ENCODE results near the gene UCHL3.

The UCHL3 gene

GRCh38 chr13:75612354-75612753 is 62.8 kb downstream of the UCHL3 start:
- Histone ChIP-seq H4K20me1 (ENCODE audit: insufficient read depth, low read length, poor library complexity, severe bottlenecking) (no peaks in the 10 kb centered on the region), H2AFZ (ENCODE audit: low read length) (no peak overlapping the region), H3K9me3 (ENCODE audit: insufficient read depth, low read depth, low read length) (no peaks in the 10 kb centered on the region), H3K9me2 (replicated peaks; ENCODE audit: low read depth, low read length) (no peaks in the 10 kb centered on the region), H3K36me3 (ENCODE audit: insufficient read depth, low read length) (peaks cover 9% of the 10 kb centered on the region; the same call in 1 of the 2 replicates), H3K9ac (ENCODE audit: low read depth, low read length, poor library complexity, severe bottlenecking) (no peak overlapping the region), H3K4me1 (ENCODE audit: insufficient read depth, low read length, poor library complexity, severe bottlenecking) (no peaks in the 10 kb centered on the region), H3K4me3 (ENCODE audit: low read length, poor library complexity, severe bottlenecking) (no peak overlapping the region), H3K27me3 (ENCODE audit: insufficient read depth, low read length, poor library complexity, severe bottlenecking) (no peaks in the 10 kb centered on the region), H3K79me2 (ENCODE audit: insufficient read depth, low read length) (no peaks in the 10 kb centered on the region), H3K4me2 (ENCODE audit: low read depth, low read length, poor library complexity, severe bottlenecking) (no peak overlapping the region), H3F3A (ENCODE audit: low read depth) (no peaks in the 10 kb centered on the region)
- no peak for TF ChIP-seq CTCF (conservative IDR thresholded peaks at IDR 0.05; ENCODE audit: low read length)
- no peak for TF ChIP-seq EZH2phosphoT487 (IDR thresholded peaks at IDR 0.05; ENCODE audit: borderline replicate concordance)

DNA sequence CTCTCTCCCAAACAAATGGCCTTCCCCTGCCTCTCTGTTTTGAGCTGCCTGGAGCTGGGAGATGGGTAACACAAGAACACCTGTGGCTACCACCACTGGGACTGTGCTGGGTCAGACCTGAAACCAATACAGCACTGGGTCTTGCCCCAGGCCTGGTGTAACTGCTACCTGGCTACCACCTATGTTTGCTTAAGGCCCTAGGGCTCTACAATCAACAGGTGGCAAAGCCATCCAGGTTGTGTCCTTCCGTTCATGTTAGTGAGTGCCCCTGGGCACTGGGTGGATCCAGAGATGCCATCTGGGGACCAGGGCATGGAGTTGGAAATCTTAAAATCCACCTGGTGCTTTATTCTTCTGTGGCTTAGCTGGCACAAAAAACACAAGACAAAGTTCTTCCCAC is 67.6 kb downstream of the UCHL3 start:
- Histone ChIP-seq H3K27me3 (ENCODE audit: insufficient read depth, low read length, poor library complexity, severe bottlenecking) (no peaks in the 10 kb centered on the region), H4K20me1 (ENCODE audit: insufficient read depth, low read length, poor library complexity, severe bottlenecking) (no peaks in the 10 kb centered on the region), H3K9me2 (replicated peaks; ENCODE audit: low read depth, low read length) (no peaks in the 10 kb centered on the region), H3K36me3 (ENCODE audit: insufficient read depth, low read length) (no peaks in the 10 kb centered on the region), H3F3A (ENCODE audit: low read depth) (no peaks in the 10 kb centered on the region), H3K4me2 (ENCODE audit: low read depth, low read length, poor library complexity, severe bottlenecking) (no peak overlapping the region), H3K4me3 (ENCODE audit: low read length, poor library complexity, severe bottlenecking) (no peak overlapping the region), H3K79me2 (ENCODE audit: insufficient read depth, low read length) (no peaks in the 10 kb centered on the region), H3K9ac (ENCODE audit: low read depth, low read length, poor library complexity, severe bottlenecking) (no peak overlapping the region), H3K4me1 (ENCODE audit: insufficient read depth, low read length, poor library complexity, severe bottlenecking) (no peaks in the 10 kb centered on the region), H2AFZ (ENCODE audit: low read length) (no peak overlapping the region), H3K9me3 (ENCODE audit: insufficient read depth, low read depth, low read length) (no peaks in the 10 kb centered on the region)
- no peak for TF ChIP-seq EZH2phosphoT487 (IDR thresholded peaks at IDR 0.05; ENCODE audit: borderline replicate concordance)
- TF ChIP-seq CTCF (conservative IDR thresholded peaks at IDR 0.05; ENCODE audit: low read length): no peak

DNA sequence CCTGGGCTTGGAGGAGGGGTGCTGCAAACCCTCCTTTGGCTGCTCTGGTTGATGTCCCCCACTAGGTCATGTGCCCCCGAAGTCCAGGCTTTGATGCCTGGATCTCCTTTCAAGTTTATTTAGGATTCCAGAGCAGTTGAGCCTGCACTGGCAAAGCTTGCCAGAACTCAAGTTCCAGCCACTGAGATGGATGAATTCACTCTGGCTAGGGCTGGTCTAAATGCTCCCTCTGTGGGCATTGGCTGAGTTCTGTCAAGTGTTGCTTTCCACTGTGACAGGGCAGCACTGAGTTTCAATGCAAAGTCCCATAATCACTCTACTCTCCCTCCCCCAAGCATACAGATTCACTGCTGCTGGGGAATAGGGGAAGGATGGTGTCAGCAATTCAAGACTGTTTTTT is 68.7 kb downstream of the UCHL3 start:
- Histone ChIP-seq H3K27me3 (ENCODE audit: insufficient read depth, low read length, poor library complexity, severe bottlenecking) (no peaks in the 10 kb centered on the region), H3K9me2 (replicated peaks; ENCODE audit: low read depth, low read length) (no peaks in the 10 kb centered on the region), H3F3A (ENCODE audit: low read depth) (no peaks in the 10 kb centered on the region), H3K36me3 (ENCODE audit: insufficient read depth, low read length) (no peaks in the 10 kb centered on the region), H3K79me2 (ENCODE audit: insufficient read depth, low read length) (no peaks in the 10 kb centered on the region), H3K9me3 (ENCODE audit: insufficient read depth, low read depth, low read length) (no peaks in the 10 kb centered on the region), H3K4me2 (ENCODE audit: low read depth, low read length, poor library complexity, severe bottlenecking) (no peak overlapping the region), H3K4me1 (ENCODE audit: insufficient read depth, low read length, poor library complexity, severe bottlenecking) (no peaks in the 10 kb centered on the region), H2AFZ (ENCODE audit: low read length) (no peak overlapping the region), H3K4me3 (ENCODE audit: low read length, poor library complexity, severe bottlenecking) (no peak overlapping the region), H3K9ac (ENCODE audit: low read depth, low read length, poor library complexity, severe bottlenecking) (no peak overlapping the region), H4K20me1 (ENCODE audit: insufficient read depth, low read length, poor library complexity, severe bottlenecking) (no peaks in the 10 kb centered on the region)
- no peak for TF ChIP-seq CTCF (conservative IDR thresholded peaks at IDR 0.05; ENCODE audit: low read length)
- TF ChIP-seq EZH2phosphoT487 (IDR thresholded peaks at IDR 0.05; ENCODE audit: borderline replicate concordance): no peak

All from Loucy (cell line).